Calu3 (cell line): ENCODE data around the gene TAS1R2. TPM values are rescaled to one million over a fixed set of nuclear protein-coding genes. Genes with fewer than 3 reads are reported as not detected.

ENCODE experiments used
- BruUV-seq: library from RNA; stranded (reverse); fragments of 400-500 nt; replicated peaks from 2 replicates; lab custom pipeline; 2021; lab: Mats Ljungman, UMichigan
- CTCF ChIA-PET: fragments of 300-600 bp; sonication (Branson Sonifier 250); formaldehyde crosslinking; loops from one replicate; lab custom pipeline; 2022; ENCODE audit warnings: antibody characterized with exemption; lab: Charles Lee
- DNase-seq: peaks from one replicate; pipeline ENCODE4 v3.0.0; 2022
- H3K27ac Mint-ChIP-seq: one replicate; pipeline ENCODE4 v1.8.0; 2022; ENCODE audit warnings: mixed read lengths; ENCODE audit not compliant: unreplicated experiment
- H3K27me3 Mint-ChIP-seq: one replicate; pipeline ENCODE4 v1.8.0; 2022; ENCODE audit warnings: mixed read lengths; ENCODE audit not compliant: unreplicated experiment
- H3K36me3 Mint-ChIP-seq: one replicate; pipeline ENCODE4 v1.8.0; 2022; ENCODE audit warnings: mild to moderate bottlenecking, moderate library complexity, mixed read lengths; ENCODE audit not compliant: insufficient read depth, unreplicated experiment
- H3K4me1 Mint-ChIP-seq: one replicate; pipeline ENCODE4 v1.8.0; 2022; ENCODE audit warnings: mild to moderate bottlenecking, low read depth, mixed read lengths; ENCODE audit not compliant: unreplicated experiment
- H3K4me3 Mint-ChIP-seq: one replicate; pipeline ENCODE4 v1.8.0; 2022; ENCODE audit warnings: mild to moderate bottlenecking, low read depth, moderate library complexity, mixed read lengths; ENCODE audit not compliant: unreplicated experiment
- H3K9me3 Mint-ChIP-seq: one replicate; pipeline ENCODE4 v1.8.0; 2022; ENCODE audit warnings: low read depth, mixed read lengths; ENCODE audit not compliant: unreplicated experiment
- intact Hi-C: fragments of 100-400 bp; cut with micrococcal nuclease; formaldehyde crosslinking; loops from one replicate; pipeline ENCODE4 v1.10.0; 2022; ENCODE audit not compliant: unreplicated experiment
- total RNA-seq: library from RNA; stranded (reverse); gene quantifications from 2 replicates; pipeline ENCODE4 v1.2.3, GENCODE V29; 2022
- TF ChIP-seq, protein P1 (sequence below): fragments of 200-600 bp; IDR thresholded peaks from one replicate; pipeline ENCODE4 v1.8.0; 2022; ENCODE audit warnings: antibody characterized with exemption; ENCODE audit not compliant: unreplicated experiment

Gene TAS1R2
- total RNA-seq, 1 experiment from 2014 or later: not detected

DNA sequence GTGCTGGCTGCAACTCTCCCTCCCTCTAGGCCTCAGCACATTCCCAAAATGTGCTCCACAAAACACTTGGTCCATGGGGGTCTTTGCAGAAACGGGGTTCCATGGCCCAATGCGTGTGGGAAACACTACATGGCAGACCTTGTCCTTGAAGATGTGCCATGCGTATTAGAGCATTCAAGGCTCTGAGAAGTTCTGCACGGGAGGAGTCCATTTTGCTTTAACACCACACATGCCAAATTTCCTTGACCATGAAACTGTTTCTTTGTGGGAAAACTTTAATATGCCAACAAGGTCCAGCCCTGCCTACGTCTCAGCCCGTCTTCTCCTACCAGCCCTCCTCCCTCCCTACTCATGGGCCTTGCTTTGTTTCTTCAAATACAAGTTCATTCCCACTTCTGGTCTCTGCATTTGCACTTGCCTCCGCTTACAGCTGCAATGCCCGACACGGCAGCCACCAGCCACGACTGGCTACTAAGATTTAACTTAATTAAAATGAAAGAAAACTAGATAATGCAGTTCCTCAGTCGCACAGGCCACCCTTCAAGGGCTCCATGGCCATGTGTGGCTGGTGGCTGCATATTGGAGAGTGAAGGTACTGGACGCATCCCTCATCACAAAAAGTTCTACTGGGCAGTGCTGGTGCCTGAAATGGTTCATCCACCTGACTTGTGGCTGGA lies 19.2 kb upstream of the TAS1R2 start:
- intact Hi-C loops: no loop called here
- Mint-ChIP-seq H3K27ac (no peak overlapping the region), H3K4me3 (no peak overlapping the region), H3K27me3 (no peaks in the 10 kb centered on the region), H3K36me3 (no peaks in the 10 kb centered on the region), H3K4me1 (no peaks in the 10 kb centered on the region), H3K9me3 (no peaks in the 10 kb centered on the region)
- BruUV-seq: no TSS peak
- DNase-seq: no peak
- TF ChIP-seq, protein P1, sequence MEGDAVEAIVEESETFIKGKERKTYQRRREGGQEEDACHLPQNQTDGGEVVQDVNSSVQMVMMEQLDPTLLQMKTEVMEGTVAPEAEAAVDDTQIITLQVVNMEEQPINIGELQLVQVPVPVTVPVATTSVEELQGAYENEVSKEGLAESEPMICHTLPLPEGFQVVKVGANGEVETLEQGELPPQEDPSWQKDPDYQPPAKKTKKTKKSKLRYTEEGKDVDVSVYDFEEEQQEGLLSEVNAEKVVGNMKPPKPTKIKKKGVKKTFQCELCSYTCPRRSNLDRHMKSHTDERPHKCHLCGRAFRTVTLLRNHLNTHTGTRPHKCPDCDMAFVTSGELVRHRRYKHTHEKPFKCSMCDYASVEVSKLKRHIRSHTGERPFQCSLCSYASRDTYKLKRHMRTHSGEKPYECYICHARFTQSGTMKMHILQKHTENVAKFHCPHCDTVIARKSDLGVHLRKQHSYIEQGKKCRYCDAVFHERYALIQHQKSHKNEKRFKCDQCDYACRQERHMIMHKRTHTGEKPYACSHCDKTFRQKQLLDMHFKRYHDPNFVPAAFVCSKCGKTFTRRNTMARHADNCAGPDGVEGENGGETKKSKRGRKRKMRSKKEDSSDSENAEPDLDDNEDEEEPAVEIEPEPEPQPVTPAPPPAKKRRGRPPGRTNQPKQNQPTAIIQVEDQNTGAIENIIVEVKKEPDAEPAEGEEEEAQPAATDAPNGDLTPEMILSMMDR: no peak
- CTCF ChIA-PET: no interaction called here

DNA sequence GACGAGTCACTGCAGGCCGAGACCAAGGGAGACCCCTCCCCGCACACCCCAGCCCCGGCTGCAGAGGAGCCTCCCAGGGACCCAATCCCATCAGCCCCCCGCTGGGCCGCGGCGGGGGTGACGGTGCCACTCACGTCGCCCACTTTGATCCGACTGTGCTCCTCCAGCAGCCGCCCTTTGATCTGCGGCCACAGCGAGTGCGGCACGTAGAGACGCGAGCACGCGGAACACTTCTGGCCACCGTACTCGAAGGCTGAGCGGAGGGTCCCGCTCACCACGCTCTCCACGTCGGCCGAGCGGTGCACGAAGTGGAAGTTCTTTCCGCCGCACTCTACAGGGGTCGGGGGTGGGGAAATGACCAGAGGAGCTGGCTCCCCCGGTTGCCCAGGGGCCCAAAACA lies 17.8 kb upstream of the TAS1R2 start:
- Mint-ChIP-seq H3K9me3 (no peaks in the 10 kb centered on the region), H3K27ac (no peak overlapping the region), H3K27me3 (no peaks in the 10 kb centered on the region), H3K4me3 (no peak overlapping the region), H3K36me3 (no peaks in the 10 kb centered on the region), H3K4me1 (no peaks in the 10 kb centered on the region)
- BruUV-seq: no TSS peak
- intact Hi-C loops: no loop called here
- no peak for DNase-seq
- TF ChIP-seq, protein P1: no peak
- CTCF ChIA-PET: no interaction called here

DNA sequence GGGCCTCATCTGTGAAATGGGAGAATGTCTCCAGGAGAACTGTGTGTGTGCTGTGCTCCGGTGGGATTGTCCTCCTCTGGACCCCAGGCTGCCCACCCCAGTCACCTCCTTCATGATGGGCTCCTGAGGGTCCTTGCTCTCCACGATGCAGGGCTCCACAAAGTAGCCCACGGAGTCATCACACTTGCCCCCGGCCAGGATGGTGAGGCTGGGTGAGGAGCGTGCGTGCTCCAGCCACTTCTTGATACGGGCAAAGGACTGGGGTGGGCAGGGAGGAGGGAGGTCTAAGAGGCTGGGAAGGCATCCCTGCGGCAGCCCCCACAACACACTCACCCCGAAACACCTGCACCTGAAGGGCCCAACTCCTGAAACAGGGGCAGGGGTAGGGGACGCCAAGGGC lies 16.8 kb upstream of the TAS1R2 start:
- BruUV-seq: no TSS peak
- intact Hi-C loops: no loop called here
- DNase-seq: no peak
- Mint-ChIP-seq H3K4me1 (no peaks in the 10 kb centered on the region), H3K27ac (no peak overlapping the region), H3K36me3 (no peaks in the 10 kb centered on the region), H3K9me3 (no peaks in the 10 kb centered on the region), H3K4me3 (no peak overlapping the region), H3K27me3 (no peaks in the 10 kb centered on the region)
- CTCF ChIA-PET: no interaction called here
- TF ChIP-seq, protein P1: no peak

DNA sequence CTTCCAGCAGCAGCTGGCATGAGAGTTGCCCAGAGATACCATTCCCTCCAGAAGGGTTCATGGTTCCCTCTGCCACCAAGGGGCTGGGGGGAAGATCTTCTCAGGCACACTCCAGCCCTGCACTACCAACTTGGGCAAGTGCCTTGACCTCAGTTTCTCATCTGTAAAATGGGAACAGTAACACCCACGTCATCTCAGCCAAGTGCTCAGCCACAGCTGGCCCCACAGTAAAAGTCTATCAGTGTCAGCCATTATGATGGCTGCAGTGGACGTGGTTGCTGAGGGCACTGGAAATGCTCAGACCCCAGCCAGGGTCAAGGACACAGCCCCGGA lies 16.3 kb upstream of the TAS1R2 start:
- H3K27ac Mint-ChIP-seq: no peak overlapping the region
- H3K36me3 Mint-ChIP-seq: no peaks in the 10 kb centered on the region
- no TSS peak for BruUV-seq
- intact Hi-C loops: no loop called here
- no peak overlapping the region for H3K4me3 Mint-ChIP-seq
- H3K27me3 Mint-ChIP-seq: no peaks in the 10 kb centered on the region
- CTCF ChIA-PET: interaction anchor here (0.6 kb wide), 1 partner anchor 278 kb away, joined by 3 read pairs; no protein-coding TSS in a partner anchor
- no peaks in the 10 kb centered on the region for H3K9me3 Mint-ChIP-seq
- DNase-seq: no peak
- no peaks in the 10 kb centered on the region for H3K4me1 Mint-ChIP-seq
- TF ChIP-seq, protein P1: no peak
